HEK293 (cell line): Measurements from ENCODE around the gene COBL.

Source experiments
- CTCF ChIA-PET: fragments of 350-600 bp; formaldehyde crosslinking; extraction: SDS; loops from one replicate; lab custom pipeline; 2021; ENCODE audit warnings: antibody characterized with exemption; lab: Yijun Ruan, JAX
- POLR2A ChIA-PET: fragments of 300-600 bp; formaldehyde crosslinking; extraction: SDS; loops from one replicate; lab custom pipeline; 2020; ENCODE audit warnings: antibody characterized with exemption, inconsistent platforms; lab: Yijun Ruan, JAX
- H3K27ac ChIP-seq: fragments of 200-500 bp; sonication (Bioruptor generic); 2 replicates; pipeline ENCODE4 v1.5.1; 2014; ENCODE audit warnings: low read depth, low read length, control low read depth, inconsistent platforms; ENCODE audit errors: extremely low read depth
- H3K36me3 ChIP-seq, 2 experiments: fragments of 200-500 bp in 1 of 2; sonication (Bioruptor generic) in 1 of 2; 1 replicate in 1 of 2; 2 replicates in 1 of 2; pipeline ENCODE4 v1.5.1; 2014 to 2017; ENCODE audit warnings: inconsistent platforms in 2 of 2, low read length in 2 of 2; ENCODE audit not compliant: control insufficient read depth in 2 of 2, insufficient read depth in 1 of 2
- H3K4me1 ChIP-seq: fragments of 200-500 bp; sonication (Bioruptor generic); 2 replicates; pipeline ENCODE4 v1.5.1; 2014; ENCODE audit warnings: mild to moderate bottlenecking, low read length, inconsistent platforms; ENCODE audit not compliant: control insufficient read depth, insufficient read depth
- H3K4me3 ChIP-seq: 2 replicates; pipeline ENCODE4 v1.5.1; 2011; ENCODE audit warnings: low read depth, mild to moderate bottlenecking, control low read depth, low read length, moderate library complexity
- H3K9me3 ChIP-seq: fragments of 200-500 bp; sonication (Bioruptor generic); 2 replicates; pipeline ENCODE4 v1.5.1; 2014; ENCODE audit warnings: low read depth, low read length, inconsistent platforms; ENCODE audit not compliant: control insufficient read depth, insufficient read depth
- EGR2 ChIP-seq: fragments of 450-650 bp; formaldehyde crosslinking; IDR thresholded peaks from 2 replicates; pipeline ENCODE4 v1.5.1; 2016; ENCODE audit warnings: low read depth, missing biosample characterization, missing genetic modification characterization
- GLIS1 ChIP-seq: fragments of 450-650 bp; formaldehyde crosslinking; IDR thresholded peaks from 2 replicates; pipeline ENCODE4 v1.5.1; 2016; ENCODE audit warnings: missing biosample characterization, missing genetic modification characterization
- HOXC10 ChIP-seq: sonication (generic); formaldehyde crosslinking; IDR thresholded peaks from 2 replicates; pipeline ENCODE4 v1.8.1; 2023; ENCODE audit warnings: mild to moderate bottlenecking, missing genetic modification reagents
- KLF9 ChIP-seq: fragments of 450-650 bp; formaldehyde crosslinking; IDR thresholded peaks from 2 replicates; pipeline ENCODE4 v1.5.1; 2016; ENCODE audit warnings: missing biosample characterization, missing genetic modification characterization, low read depth
- OSR2 ChIP-seq: fragments of 450-650 bp; formaldehyde crosslinking; IDR thresholded peaks from 2 replicates; pipeline ENCODE4 v1.5.1; 2016; ENCODE audit warnings: missing biosample characterization, missing genetic modification characterization
- REPIN1 ChIP-seq: fragments of 450-650 bp; formaldehyde crosslinking; IDR thresholded peaks from 2 replicates; pipeline ENCODE4 v1.5.1; 2017; ENCODE audit warnings: missing biosample characterization, missing genetic modification characterization, low read depth
- ZBTB48 ChIP-seq: fragments of 450-650 bp; formaldehyde crosslinking; IDR thresholded peaks from 2 replicates; pipeline ENCODE4 v1.5.1; 2016; ENCODE audit warnings: missing biosample characterization, missing genetic modification characterization
- ZEB2 ChIP-seq: fragments of 450-650 bp; formaldehyde crosslinking; IDR thresholded peaks from 2 replicates; pipeline ENCODE4 v1.5.1; 2016; ENCODE audit warnings: missing biosample characterization, missing genetic modification characterization
- ZFHX2 ChIP-seq: fragments of 450-650 bp; formaldehyde crosslinking; conservative IDR thresholded peaks from 2 replicates; pipeline ENCODE4 v1.5.1; 2016; ENCODE audit warnings: missing biosample characterization, missing genetic modification characterization
- ZFP37 ChIP-seq: fragments of 450-650 bp; formaldehyde crosslinking; IDR thresholded peaks from 2 replicates; pipeline ENCODE4 v1.5.1; 2016; ENCODE audit warnings: missing biosample characterization, missing genetic modification characterization
- ZIC2 ChIP-seq: fragments of 450-650 bp; formaldehyde crosslinking; IDR thresholded peaks from 2 replicates; pipeline ENCODE4 v1.5.1; 2016; ENCODE audit warnings: missing biosample characterization, missing genetic modification characterization
- ZNF16 ChIP-seq: fragments of 450-650 bp; formaldehyde crosslinking; IDR thresholded peaks from 2 replicates; pipeline ENCODE4 v1.5.1; 2016; ENCODE audit warnings: low read depth, missing biosample characterization, missing genetic modification characterization
- ZNF214 ChIP-seq: fragments of 450-650 bp; formaldehyde crosslinking; IDR thresholded peaks from 2 replicates; pipeline ENCODE4 v1.5.1; 2017; ENCODE audit warnings: missing biosample characterization, mild to moderate bottlenecking, missing genetic modification characterization, borderline replicate concordance
- ZNF221 ChIP-seq: fragments of 450-650 bp; formaldehyde crosslinking; IDR thresholded peaks from 2 replicates; pipeline ENCODE4 v1.5.1; 2017; ENCODE audit warnings: missing biosample characterization, missing genetic modification characterization, borderline replicate concordance
- ZNF23 ChIP-seq: fragments of 450-650 bp; formaldehyde crosslinking; IDR thresholded peaks from 2 replicates; pipeline ENCODE4 v1.5.1; 2016; ENCODE audit warnings: missing biosample characterization, missing genetic modification characterization, borderline replicate concordance
- ZNF302 ChIP-seq: fragments of 450-650 bp; formaldehyde crosslinking; IDR thresholded peaks from 2 replicates; pipeline ENCODE4 v1.5.1; 2016; ENCODE audit warnings: missing biosample characterization, missing genetic modification characterization, low read depth
- ZNF311 ChIP-seq: fragments of 450-650 bp; formaldehyde crosslinking; IDR thresholded peaks from 2 replicates; pipeline ENCODE4 v1.5.1; 2017; ENCODE audit warnings: missing biosample characterization, missing genetic modification characterization, borderline replicate concordance
- ZNF37A ChIP-seq: fragments of 450-650 bp; IDR thresholded peaks from 2 replicates; pipeline ENCODE4 v1.5.1; 2018; ENCODE audit warnings: missing biosample characterization, missing genetic modification characterization
- ZNF426 ChIP-seq: fragments of 450-650 bp; formaldehyde crosslinking; IDR thresholded peaks from 2 replicates; pipeline ENCODE4 v1.5.1; 2017; ENCODE audit warnings: missing biosample characterization, missing genetic modification characterization, mild to moderate bottlenecking, inconsistent platforms, moderate library complexity
- ZNF514 ChIP-seq: fragments of 450-650 bp; formaldehyde crosslinking; IDR thresholded peaks from 2 replicates; pipeline ENCODE4 v1.5.1; 2016; ENCODE audit warnings: missing biosample characterization, missing genetic modification characterization
- ZNF621 ChIP-seq: fragments of 450-650 bp; formaldehyde crosslinking; IDR thresholded peaks from 2 replicates; pipeline ENCODE4 v1.5.1; 2017; ENCODE audit warnings: missing biosample characterization, missing genetic modification characterization
- ZNF677 ChIP-seq: fragments of 450-650 bp; IDR thresholded peaks from 2 replicates; pipeline ENCODE4 v1.5.0; 2018; ENCODE audit warnings: missing biosample characterization, mild to moderate bottlenecking, missing genetic modification characterization, moderate library complexity
- ZNF785 ChIP-seq: fragments of 450-650 bp; formaldehyde crosslinking; IDR thresholded peaks from 2 replicates; pipeline ENCODE4 v1.5.1; 2016; ENCODE audit warnings: missing biosample characterization, missing genetic modification characterization
- TF ChIP-seq, protein P1 (sequence below): fragments of 450-650 bp; IDR thresholded peaks from 2 replicates; pipeline ENCODE4 v1.5.1; 2018; ENCODE audit warnings: missing biosample characterization, missing genetic modification characterization
- TF ChIP-seq, protein P2 (sequence below): fragments of 450-650 bp; formaldehyde crosslinking; IDR thresholded peaks from 2 replicates; pipeline ENCODE4 v1.5.1; 2017; ENCODE audit warnings: missing biosample characterization, missing genetic modification characterization
- TF ChIP-seq, protein P3 (sequence below): fragments of 450-650 bp; formaldehyde crosslinking; IDR thresholded peaks from 2 replicates; pipeline ENCODE4 v1.5.1; 2017; ENCODE audit warnings: missing biosample characterization, missing genetic modification characterization

COBL gene

DNA sequence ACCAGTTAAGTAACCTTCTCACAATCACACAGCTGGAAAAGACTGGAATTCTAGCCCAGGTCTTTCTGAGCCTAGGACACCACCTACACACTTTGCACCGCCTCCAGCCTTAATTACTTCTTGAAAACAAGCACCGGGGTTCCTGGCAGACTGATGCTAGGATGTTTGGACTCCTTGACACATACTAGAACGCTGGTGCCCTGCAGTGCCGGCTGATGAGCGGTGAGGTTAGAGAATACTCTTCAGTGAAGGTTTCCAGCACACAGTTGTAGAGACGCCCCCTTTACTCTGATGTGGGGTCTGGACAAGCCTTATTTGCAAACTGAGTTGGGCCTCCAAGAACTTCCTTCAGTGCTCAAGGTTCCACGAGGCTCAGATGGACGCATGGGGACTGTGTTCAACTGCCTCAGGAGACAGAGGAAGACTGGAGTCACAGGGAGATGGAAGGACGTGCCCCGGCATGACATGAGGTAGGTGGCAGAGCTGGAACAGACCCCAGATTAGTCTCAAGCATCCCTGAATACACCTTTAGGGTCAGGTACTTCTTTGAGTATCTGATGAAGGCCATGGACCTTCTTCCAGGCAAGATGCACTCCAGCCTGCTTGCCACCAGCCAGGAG, 89.6 kb downstream of the COBL start:
- no peaks in the 10 kb centered on the region for H3K36me3 ChIP-seq
- POLR2A ChIA-PET: no interaction called here
- H3K27ac ChIP-seq: no peak overlapping the region
- TF ChIP-seq, protein P1, sequence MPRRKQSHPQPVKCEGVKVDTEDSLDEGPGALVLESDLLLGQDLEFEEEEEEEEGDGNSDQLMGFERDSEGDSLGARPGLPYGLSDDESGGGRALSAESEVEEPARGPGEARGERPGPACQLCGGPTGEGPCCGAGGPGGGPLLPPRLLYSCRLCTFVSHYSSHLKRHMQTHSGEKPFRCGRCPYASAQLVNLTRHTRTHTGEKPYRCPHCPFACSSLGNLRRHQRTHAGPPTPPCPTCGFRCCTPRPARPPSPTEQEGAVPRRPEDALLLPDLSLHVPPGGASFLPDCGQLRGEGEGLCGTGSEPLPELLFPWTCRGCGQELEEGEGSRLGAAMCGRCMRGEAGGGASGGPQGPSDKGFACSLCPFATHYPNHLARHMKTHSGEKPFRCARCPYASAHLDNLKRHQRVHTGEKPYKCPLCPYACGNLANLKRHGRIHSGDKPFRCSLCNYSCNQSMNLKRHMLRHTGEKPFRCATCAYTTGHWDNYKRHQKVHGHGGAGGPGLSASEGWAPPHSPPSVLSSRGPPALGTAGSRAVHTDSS (tag by site-specific recombination): no peak
- TF ChIP-seq ZNF426 (tag by site-specific recombination): no peak
- TF ChIP-seq, protein P2, sequence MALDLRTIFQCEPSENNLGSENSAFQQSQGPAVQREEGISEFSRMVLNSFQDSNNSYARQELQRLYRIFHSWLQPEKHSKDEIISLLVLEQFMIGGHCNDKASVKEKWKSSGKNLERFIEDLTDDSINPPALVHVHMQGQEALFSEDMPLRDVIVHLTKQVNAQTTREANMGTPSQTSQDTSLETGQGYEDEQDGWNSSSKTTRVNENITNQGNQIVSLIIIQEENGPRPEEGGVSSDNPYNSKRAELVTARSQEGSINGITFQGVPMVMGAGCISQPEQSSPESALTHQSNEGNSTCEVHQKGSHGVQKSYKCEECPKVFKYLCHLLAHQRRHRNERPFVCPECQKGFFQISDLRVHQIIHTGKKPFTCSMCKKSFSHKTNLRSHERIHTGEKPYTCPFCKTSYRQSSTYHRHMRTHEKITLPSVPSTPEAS (tag by site-specific recombination): no peak
- TF ChIP-seq ZFHX2 (tag by site-specific recombination): peak; percentile 30; the same call in 1 of the 2 replicates
- CTCF ChIA-PET: interaction anchor here (0.5 to 3.8 kb wide), 9 partner anchors 12 to 141 kb away, joined by 3 to 39 read pairs (median 6); no protein-coding TSS in a partner anchor
- H3K4me1 ChIP-seq: no peaks in the 10 kb centered on the region; the same call in 1 of the 2 replicates
- no peak overlapping the region for H3K4me3 ChIP-seq
- no peaks in the 10 kb centered on the region for H3K9me3 ChIP-seq

DNA sequence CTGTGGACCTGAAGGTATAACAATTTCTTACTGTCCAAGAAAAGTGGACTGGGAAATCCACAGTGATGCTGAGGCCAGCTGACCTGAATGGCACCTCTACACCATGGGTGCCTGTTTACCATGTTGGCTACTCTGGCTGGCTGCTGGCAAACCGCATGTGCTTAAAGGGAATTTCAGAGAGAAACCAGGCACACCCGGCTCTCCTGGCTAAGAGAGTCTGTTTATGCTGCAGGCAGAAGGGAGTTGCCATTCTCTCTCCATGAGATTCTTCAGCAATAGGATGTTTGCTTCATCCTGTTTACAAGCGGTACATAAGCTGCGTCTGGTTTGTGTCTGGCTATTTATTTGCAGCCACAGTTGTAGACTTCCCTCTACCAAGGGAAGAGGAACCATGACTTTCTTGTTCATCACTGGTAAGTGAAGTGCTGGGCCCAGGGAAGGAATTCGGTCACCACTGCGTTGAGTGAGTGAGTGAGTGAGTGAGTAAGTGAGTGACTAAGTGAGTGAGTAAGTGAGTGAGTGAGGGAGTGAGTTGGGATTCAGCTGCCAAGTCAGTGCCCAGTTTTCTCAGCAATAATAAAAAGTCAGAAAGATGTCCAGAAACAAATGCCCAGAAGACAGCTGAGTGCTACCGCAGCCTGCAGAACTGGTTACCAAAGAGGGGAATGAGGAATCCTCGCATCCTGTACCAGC, 90.4 kb downstream of the COBL start:
- no peak for TF ChIP-seq ZEB2
- TF ChIP-seq ZNF514 (tag by site-specific recombination): no peak
- no peak for TF ChIP-seq KLF9 (tag by site-specific recombination)
- TF ChIP-seq ZNF677 (tag by site-specific recombination): no peak
- TF ChIP-seq OSR2 (tag by site-specific recombination): no peak
- TF ChIP-seq, protein P3, sequence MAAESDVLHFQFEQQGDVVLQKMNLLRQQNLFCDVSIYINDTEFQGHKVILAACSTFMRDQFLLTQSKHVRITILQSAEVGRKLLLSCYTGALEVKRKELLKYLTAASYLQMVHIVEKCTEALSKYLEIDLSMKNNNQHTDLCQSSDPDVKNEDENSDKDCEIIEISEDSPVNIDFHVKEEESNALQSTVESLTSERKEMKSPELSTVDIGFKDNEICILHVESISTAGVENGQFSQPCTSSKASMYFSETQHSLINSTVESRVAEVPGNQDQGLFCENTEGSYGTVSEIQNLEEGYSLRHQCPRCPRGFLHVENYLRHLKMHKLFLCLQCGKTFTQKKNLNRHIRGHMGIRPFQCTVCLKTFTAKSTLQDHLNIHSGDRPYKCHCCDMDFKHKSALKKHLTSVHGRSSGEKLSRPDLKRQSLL (tag by site-specific recombination): no peak
- TF ChIP-seq ZFP37 (tag by site-specific recombination): no peak
- TF ChIP-seq ZNF311: no peak
- TF ChIP-seq ZNF16 (tag by site-specific recombination): no peak
- no peak for TF ChIP-seq ZNF785 (tag by site-specific recombination)
- no peaks in the 10 kb centered on the region for H3K9me3 ChIP-seq
- ChIA-PET CTCF (interaction anchor here (0.5 to 3.8 kb wide), 12 partner anchors 17 to 985 kb away, joined by 3 to 39 read pairs (median 5); no protein-coding TSS in a partner anchor), POLR2A (no interaction called here)
- no peak overlapping the region for H3K27ac ChIP-seq
- no peak overlapping the region for H3K4me3 ChIP-seq
- H3K4me1 ChIP-seq: no peaks in the 10 kb centered on the region; the same call in 1 of the 2 replicates
- H3K36me3 ChIP-seq: no peaks in the 10 kb centered on the region

DNA sequence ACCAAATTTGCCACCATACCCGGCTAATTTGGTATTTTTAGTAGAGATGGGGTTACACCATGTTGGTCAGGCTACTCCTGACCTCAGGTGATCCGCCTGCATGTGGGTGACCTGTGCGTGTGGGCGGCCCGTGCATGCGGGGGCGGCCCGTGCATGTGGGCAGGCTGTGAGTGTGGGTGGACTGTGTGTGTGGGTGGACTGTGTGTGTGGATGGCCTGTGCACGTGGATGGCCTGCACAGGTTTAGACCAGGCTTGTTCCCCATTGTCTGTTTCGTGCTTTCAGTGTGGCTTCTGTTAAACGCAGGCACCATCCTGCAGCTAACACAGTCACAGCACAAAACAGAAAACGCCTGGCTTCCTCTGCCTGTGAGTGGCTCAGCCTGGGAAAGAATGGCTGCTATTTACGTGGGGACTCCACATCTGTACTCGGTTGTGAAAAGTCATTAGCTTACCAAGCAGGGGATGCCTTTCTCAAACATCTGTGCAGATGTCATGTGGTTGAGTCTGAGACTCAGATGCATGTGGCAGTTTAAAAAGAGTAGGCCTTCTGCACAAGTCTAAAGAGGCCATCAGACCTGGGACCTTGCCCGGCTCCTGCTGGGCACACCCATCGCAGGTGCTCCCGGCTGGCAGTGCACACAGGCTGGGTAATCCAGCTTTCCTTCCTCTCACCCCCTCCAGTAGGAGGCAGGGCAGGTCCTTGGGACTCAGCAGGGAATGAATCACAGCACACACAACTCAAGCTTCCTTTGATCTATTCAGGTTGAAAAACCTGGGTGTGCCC, 91.6 kb downstream of the COBL start:
- Histone ChIP-seq H3K36me3 (no peaks in the 10 kb centered on the region), H3K27ac (no peak overlapping the region), H3K4me3 (no peak overlapping the region), H3K9me3 (no peaks in the 10 kb centered on the region), H3K4me1 (no peaks in the 10 kb centered on the region; the same call in 1 of the 2 replicates)
- ChIA-PET POLR2A (no interaction called here), CTCF (interaction anchor here (0.6 to 3.8 kb wide), 18 partner anchors 8 to 145 kb away, joined by 3 to 39 read pairs (median 4); no protein-coding TSS in a partner anchor)
- no peak for TF ChIP-seq REPIN1 (tag by site-specific recombination)
- no peak for TF ChIP-seq ZNF16 (tag by site-specific recombination)
- TF ChIP-seq ZNF23 (tag by site-specific recombination): no peak
- TF ChIP-seq ZFHX2 (tag by site-specific recombination): peak; percentile 97
- TF ChIP-seq HOXC10: no peak
- TF ChIP-seq ZNF37A (tag by site-specific recombination): no peak
- TF ChIP-seq ZBTB48 (tag by site-specific recombination): no peak
- TF ChIP-seq ZNF221 (tag by site-specific recombination): no peak
- TF ChIP-seq EGR2 (tag by site-specific recombination): peak; percentile 96
- TF ChIP-seq ZNF214 (tag by site-specific recombination): no peak
- TF ChIP-seq GLIS1 (tag by site-specific recombination): no peak
- no peak for TF ChIP-seq ZEB2
- no peak for TF ChIP-seq ZNF302 (tag by site-specific recombination)
- 0 out of 2 replicates have a peak, but pooled peaks have one; percentile 32 for TF ChIP-seq ZIC2 (tag by site-specific recombination)
- no peak for TF ChIP-seq ZNF621 (tag by site-specific recombination)
